Epithelial cell of proximal tubule (primary cell): ENCODE measurements around the gene TMEM212. TPM values are rescaled to one million over a fixed set of nuclear protein-coding genes. Genes with fewer than 3 reads are reported as not detected.
"Not testable (repeated sequence)": the region's sequence is repeated elsewhere in the genome, so short reads cannot be mapped to it uniquely, and the experiment has no call there.

Experiments used
- DNase-seq: peaks from one replicate; pipeline ENCODE4 v3.0.0-alpha.2; 2011; ENCODE audit warnings: low read depth
- H3K4me3 ChIP-seq: 2 replicates; pipeline ENCODE4 v1.5.1; 2011; ENCODE audit warnings: low read depth, mild to moderate bottlenecking, low read length
- CTCF ChIP-seq: conservative IDR thresholded peaks from 2 replicates; pipeline ENCODE4 v1.5.1; 2012; ENCODE audit warnings: low read depth, mild to moderate bottlenecking, low read length
- total RNA-seq: library from RNA; depleted of rRNA; stranded (reverse); fragments of >200 nt; gene quantifications from 2 replicates; pipeline ENCODE4 v1.2.3, GENCODE V29; 2015

The TMEM212 gene
- total RNA-seq, 1 donor from 2014 or later = not detected

- H3K4me3 ChIP-seq = no peak overlapping the region
- DNase-seq = no peak
- no peak for TF ChIP-seq CTCF
Observed at GRCh38 chr3:171854649-171855305, 11.6 kb downstream of the TMEM212 start.

DNA sequence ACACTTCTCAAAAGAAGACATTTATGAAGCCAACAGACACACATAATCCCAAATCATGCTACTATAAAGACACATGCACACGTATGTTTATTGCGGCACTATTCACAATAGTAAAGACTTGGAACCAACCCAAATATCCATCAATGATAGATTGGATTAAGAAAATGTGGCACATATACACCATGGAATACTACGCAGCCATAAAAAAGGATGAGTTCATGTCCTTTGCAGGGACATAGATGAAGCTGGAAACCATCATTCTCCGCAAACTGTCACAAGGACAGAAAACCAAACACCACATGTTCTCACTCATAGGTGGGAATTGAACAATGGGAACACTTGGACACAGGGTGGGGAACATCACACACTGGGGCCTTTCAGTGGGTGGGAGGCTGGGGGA lies 15.6 kb downstream of the TMEM212 start:
- not testable (repeated sequence) for DNase-seq, H3K4me3 ChIP-seq

- H3K4me3 ChIP-seq = no peak overlapping the region
- DNase-seq = no peak
- no peak for TF ChIP-seq CTCF
Observed at GRCh38 chr3:171860830-171861535, 17.8 kb downstream of the TMEM212 start.

DNA sequence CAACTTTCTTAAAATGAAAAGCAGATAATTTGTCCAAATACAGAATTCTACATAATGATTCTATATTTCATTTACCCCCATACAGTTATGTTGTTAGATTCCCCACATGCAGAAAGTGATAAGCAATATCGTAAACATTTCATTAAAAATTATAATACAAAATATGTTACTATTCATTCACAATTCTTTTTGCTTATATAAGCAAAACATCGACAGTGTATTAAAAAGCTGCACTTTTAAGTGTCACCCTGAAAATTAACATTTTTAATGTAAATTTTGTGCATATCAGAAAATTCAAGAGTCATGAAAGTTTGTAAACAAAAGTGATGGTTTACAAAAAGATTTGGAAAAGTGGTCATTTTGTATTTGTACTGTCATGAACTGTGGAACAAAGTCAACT lies 19.2 kb downstream of the TMEM212 start:
- no peak for TF ChIP-seq CTCF
- H3K4me3 ChIP-seq = no peak overlapping the region
- DNase-seq = no peak

DNA sequence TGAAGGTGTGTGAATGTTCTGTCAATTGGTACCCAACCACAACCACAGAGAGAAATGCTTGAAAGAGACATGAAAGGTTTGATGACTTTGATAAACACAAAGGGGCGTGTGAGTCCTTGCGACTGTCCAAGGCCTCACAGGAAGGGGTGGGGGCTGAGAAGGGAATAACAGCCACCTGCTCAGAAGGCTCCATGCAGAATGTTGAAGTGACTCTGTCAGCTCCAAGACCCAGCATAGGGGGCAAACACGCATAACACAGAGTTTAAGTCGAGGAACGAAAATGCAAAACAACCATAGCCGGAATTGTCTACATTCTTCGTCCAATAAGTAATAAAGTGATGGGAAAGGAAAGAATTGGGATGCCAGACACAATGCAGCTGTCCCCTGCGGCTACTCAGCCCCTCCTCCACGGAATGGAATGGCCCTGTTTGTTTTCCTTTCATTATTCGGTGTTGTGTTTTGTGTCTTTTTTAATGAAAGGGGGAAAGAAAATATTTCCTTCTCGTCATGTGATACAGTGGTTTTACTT lies 19.9 kb downstream of the TMEM212 start:
- no peak for TF ChIP-seq CTCF
- DNase-seq = no peak
- no peak overlapping the region for H3K4me3 ChIP-seq

- no peak for TF ChIP-seq CTCF
- no peak overlapping the region for H3K4me3 ChIP-seq
- no peak for DNase-seq
Observed at GRCh38 chr3:171863920-171864319, 20.8 kb downstream of the TMEM212 start.

DNA sequence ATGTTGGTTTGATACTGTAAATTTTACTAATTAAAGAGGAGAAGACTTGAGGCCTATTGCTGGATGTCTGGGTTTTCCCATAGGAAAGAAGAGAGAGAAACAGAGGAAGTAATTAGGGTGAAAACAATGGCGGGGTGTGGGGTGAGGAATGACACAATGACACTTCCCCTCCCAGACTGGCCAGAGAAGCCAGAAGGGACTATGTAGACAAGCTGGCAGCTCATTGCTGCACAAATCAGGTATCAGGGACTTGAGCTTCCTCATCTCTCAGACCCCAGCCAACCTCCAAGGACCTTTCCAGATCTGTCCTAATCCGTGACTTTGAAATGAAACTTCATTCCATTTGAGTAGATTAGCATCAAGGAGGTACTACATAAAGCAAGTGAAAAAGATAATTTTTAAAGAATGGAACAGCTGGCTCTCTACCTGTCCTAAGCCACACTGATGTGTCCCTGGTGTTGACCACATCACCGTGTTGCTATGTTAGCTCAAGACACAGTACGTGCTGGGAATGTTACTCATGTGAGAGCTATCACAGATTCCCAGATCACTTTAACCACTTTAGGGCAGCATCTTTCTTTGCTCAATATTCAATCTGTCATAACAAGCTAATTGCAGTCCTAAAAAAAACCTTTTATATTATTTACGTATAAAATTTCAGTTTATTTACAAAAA lies 22.2 kb downstream of the TMEM212 start:
- H3K4me3 ChIP-seq = no peak overlapping the region
- no peak for DNase-seq
- TF ChIP-seq CTCF = no peak
